Activated CD4-positive, alpha-beta T cell treated with anti-CD3 and anti-CD28 coated beads, Interleukin-2, amount 50 U/mL, for 48 hours (primary cell): ENCODE results near the gene IGFBP4.

Experiments used
- DNase-seq, 2 experiments: peaks; one replicate each; pipeline ENCODE4 v3.0.0-alpha.2; 2020

The IGFBP4 gene

GRCh38 chr17:40493697-40494096 lies 50.4 kb downstream of the IGFBP4 start:
- no peak for DNase-seq

GRCh38 chr17:40495140-40495539 lies 51.9 kb downstream of the IGFBP4 start:
- DNase-seq = no peak

GRCh38 chr17:40496170-40496569 lies 52.9 kb downstream of the IGFBP4 start:
- no peak for DNase-seq

GRCh38 chr17:40496634-40497420 lies 53.6 kb downstream of the IGFBP4 start:
- no peak for DNase-seq

GRCh38 chr17:40497695-40498094 lies 54.4 kb downstream of the IGFBP4 start:
- no peak for DNase-seq

- DNase-seq = no peak
Observed at GRCh38 chr17:40498281-40499084, 55.2 kb downstream of the IGFBP4 start.

- no peak for DNase-seq
Observed at GRCh38 chr17:40499551-40500189, 56.4 kb downstream of the IGFBP4 start.

- no peak for DNase-seq
Observed at GRCh38 chr17:40500190-40500589, 56.9 kb downstream of the IGFBP4 start.

GRCh38 chr17:40500709-40501108 lies 57.5 kb downstream of the IGFBP4 start:
- DNase-seq = no peak

- DNase-seq = no peak
Observed at GRCh38 chr17:40501499-40501911, 58.3 kb downstream of the IGFBP4 start, which contains the start of gene TNS4. Gene TNS4 (minus strand): TSS chr17:40501623. CDS start chr17:40496425, 5,198 bp downstream.

- DNase-seq = no peak
Observed at GRCh38 chr17:40502716-40503115, 59.5 kb downstream of the IGFBP4 start.

- DNase-seq = no peak
Observed at GRCh38 chr17:40503154-40503553, 59.9 kb downstream of the IGFBP4 start.

- DNase-seq = no peak
Observed at GRCh38 chr17:40506786-40507185, 63.5 kb downstream of the IGFBP4 start.
